ENCODE results near the gene LURAP1L.

GRCh38 chr9:12816656-12817101, 41.9 kb downstream of the LURAP1L start:
- no peak for TF ChIP-seq POLR2A (IDR thresholded peaks at IDR 0.05)
- no peak for TF ChIP-seq CTCF (IDR thresholded peaks at IDR 0.05 in 8 of 11, conservative IDR thresholded peaks at IDR 0.05 in 3 of 11)
- no peak for TF ChIP-seq POLR2AphosphoS5 (IDR thresholded peaks at IDR 0.05)
